ENCODE measurements around the gene RANBP17.

- no peak for TF ChIP-seq CTCF (conservative IDR thresholded peaks at IDR 0.05; ENCODE audit: low read depth, low read length)
- TF ChIP-seq EZH2 (IDR thresholded peaks at IDR 0.05; ENCODE audit: borderline replicate concordance, low read depth, low read length, poor library complexity, severe bottlenecking), result no peak
These were observed 414.2 kb downstream of the RANBP17 start for GRCh38 chr5:171275841-171276544.

Measured in A673 (cell line).